GM21528 (cell line): ENCODE results near the gene TSPAN6.

ENCODE experiments used
- ATAC-seq: cut with Tn5 transposase; IDR thresholded peaks from one replicate; pipeline ENCODE4 v1.9.1; 2021; ENCODE audit warnings: mild to moderate bottlenecking, moderate library complexity; ENCODE audit not compliant: unreplicated experiment, low FRiP score

The TSPAN6 gene

DNA sequence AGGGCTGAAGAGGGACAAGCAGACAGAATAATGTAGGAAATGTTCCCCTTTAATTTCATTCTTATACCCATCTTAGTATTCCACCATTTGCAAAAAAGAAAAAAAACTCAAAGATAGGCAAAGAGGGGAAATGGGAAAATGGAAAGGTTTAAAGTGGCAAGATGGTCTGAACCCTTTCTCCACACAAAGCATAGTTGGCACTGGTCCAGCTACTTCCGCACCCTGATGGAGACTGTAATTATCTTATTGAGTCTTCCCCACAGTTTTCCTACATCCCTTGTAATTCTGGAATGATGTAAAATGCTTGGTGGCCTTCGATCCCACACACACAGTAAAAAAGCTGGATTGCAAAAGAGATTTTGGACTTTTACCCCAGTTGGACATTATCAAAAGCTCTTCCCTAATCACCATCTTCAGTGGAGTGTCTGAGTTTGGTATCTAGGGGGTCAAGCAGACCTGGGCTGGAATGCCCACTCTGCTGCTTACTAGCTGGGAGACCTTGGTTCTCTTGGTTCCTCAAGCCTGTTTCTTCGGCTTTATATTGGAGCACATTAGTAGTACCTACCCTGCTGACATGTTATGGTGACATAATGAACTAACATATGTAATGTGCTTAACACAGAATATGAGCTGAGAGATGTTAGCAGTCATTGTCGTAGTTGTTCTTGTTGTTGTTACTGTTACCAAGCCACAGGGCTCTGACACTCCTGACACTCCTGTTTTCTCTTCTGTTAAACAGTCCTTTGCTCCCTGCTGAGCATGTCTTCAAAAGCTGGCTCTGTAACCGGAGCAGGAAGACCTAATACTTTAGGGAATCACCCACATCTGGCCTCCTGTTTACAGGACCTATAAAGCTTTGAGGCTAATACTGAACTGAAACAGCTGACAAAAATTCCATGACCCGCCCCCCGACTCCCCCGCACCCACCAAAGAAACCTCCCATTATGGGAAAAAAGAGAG is 12.1 kb upstream of the TSPAN6 start:
- ATAC-seq, result no peak

DNA sequence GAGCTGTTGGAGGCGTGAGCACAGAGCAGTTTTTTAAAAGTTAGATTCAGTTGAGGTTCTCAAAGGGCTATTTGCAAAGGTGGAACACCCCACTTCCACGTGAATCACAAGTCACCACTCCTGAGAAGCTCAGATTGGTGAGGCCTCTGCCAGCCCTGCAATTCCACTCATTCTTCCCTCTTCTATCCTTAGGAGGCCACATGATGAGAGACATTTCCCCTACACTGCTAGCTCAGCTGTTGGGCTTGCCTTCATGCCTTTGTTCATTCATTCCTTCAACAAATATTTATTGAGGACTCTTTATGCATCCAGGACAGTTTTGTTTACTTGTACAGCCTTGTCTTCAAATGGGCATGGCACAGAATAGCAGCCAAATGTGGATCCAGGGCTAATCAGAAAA is 11.1 kb upstream of the TSPAN6 start:
- ATAC-seq, result no peak

DNA sequence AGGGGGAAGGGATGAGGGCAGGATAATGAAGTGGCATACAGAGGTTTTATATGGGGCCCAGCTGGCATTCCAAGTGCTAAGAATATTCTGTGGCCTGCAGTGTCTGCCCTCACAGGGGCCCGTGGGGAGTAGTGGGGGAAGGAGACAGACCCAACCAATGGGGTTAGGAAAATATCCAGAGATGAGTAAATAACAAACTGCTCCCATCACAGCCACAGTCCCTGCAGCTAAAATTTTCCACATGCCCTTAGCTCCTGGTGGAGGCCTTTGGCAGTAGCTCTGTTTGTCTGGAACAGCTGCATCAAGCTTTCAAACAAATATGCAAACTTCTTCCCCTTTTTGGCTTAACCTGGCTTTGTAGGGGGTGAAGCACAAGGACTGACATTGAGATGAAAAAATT is 10.5 kb upstream of the TSPAN6 start:
- ATAC-seq, result no peak

DNA sequence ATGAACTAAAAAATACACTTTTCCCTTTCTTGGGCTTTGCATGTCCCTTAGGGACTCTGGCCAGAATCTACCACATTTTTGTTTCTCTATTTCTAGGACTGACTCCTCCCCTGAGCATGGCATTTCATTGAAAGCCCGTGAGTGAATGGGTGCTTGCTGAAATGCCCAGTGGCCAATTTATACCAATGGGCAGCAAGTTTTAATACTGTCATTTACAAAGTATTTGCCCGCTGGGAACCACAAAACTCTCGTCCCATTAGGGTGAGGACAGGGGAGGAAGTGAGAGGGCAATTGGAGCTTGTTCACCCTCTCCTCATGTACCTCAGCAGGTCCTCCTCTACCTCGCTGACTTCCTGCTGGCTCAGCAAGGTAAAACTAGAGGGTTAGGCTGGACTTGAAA is 8.5 kb upstream of the TSPAN6 start:
- no peak for ATAC-seq

DNA sequence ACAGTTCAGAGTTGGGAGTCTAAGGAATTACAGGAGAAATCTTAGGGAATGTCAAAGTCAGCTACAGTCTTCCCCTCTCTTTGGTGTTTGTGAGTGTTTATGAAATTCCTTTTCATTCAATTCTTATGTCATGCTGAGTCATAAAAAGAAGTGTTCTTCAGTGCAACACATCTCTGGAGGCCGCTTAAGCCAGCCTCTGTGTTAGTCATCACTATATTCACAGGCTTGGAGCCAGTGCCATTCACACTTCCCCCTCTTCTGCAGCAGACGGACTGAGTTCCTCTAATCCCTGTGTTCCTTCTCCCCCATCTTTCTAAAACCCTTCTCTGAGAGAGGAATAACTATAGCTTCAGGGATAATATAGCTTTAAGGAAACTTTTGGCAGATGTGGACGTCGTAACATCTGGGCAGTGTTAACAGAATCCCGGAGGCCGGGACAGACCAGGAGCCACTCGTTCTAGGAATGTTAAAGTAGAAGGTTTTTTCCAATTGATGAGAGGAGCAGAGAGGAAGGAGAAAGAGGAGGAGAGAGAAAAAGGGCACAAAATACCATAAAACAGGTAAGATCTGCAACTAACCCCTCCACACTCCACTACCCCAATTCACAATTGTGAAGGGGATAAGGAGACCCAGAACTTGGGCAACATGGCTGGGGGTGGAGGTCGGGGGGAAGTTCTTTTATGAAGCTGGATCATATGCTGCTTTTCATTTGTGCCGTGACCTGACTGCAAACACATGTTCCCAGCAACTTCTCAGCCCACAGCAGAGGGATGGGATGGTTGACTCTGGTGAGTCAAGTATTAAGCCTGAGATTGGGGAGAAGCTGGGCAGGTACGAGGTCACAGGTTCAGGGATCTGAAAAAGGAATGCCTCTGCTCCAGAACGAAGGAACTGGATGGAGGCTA is 7.6 kb upstream of the TSPAN6 start, which contains the start of gene SRPX2:
TSS of gene SRPX2 (plus strand) at position 244 of the 905 bp plus-strand sequence. CDS start 2,124 bp downstream, outside the sequence.
- no peak for ATAC-seq

DNA sequence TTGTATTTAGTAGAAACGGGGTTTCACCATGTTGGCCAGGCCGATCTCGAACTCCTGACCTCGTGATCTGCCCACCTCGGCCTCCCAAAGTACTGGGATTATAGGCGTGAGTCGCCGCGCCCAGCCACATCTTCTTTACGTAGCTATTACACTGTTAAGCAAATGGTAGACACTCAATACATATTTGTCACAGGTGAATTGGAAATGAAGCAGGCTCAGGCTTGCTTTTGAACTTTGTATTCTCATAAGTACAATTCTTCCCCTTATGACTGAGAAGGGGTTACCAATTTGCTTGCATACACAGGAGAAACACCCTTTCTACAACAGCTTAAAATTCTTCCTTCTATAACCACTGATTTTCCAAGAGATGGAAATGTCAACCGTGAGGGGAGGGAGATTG is 6.6 kb upstream of the TSPAN6 start:
- no peak for ATAC-seq

DNA sequence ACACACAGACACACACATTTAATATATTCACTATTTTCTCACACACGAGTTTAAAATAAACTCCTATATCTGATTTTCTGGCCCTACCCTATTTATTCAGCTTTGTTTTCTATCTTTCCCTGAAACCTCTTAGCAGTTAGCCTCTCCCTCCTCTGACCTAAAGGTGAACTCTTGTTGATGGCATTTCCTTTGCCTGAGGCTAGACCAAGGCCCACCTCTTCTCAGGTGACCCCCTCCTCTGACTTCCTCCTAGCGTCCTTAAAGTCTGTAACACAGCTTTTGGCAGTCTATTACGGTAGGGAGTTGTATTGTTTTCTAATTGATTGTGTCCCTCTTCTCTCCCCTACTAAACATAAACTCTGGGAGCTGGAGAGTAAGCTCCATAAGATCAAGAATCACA is 5.7 kb upstream of the TSPAN6 start:
- ATAC-seq, result no peak

DNA sequence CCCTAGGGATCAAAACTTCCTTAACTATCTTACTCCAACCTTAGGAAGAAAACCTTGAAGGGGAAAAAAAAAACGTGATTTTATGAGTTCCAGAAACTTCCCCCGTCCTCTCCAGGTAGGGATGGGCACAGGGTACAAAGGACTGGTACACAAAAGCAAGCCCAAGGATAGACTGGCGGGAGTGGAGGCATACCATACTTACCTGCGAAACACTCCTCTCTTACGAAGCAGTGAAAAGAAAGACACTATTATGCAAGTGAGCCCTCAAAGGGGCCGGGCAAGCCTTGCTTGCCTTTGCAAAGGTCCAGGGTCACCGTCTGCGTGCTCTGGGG is 651 bp downstream of the TSPAN6 start:
- no peak for ATAC-seq

DNA sequence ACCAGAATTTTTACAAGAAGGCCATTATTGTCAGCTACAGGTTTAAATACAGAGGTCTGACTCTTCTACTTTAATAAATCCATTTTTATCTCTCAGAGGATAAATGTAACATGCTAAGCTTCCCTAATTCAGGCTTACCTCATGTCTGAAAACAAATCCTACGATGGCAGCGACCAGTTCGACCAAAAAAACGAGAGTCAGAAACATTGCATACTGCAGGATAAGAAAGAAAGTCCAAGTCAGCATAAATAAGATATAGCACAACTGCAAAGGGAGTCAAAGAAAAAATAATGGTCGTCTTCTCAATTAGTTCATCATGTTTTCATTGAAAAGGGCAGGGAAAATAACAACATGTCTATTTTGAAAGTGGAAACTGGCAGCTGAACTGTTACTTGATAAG is 1.6 kb downstream of the TSPAN6 start:
- no peak for ATAC-seq

DNA sequence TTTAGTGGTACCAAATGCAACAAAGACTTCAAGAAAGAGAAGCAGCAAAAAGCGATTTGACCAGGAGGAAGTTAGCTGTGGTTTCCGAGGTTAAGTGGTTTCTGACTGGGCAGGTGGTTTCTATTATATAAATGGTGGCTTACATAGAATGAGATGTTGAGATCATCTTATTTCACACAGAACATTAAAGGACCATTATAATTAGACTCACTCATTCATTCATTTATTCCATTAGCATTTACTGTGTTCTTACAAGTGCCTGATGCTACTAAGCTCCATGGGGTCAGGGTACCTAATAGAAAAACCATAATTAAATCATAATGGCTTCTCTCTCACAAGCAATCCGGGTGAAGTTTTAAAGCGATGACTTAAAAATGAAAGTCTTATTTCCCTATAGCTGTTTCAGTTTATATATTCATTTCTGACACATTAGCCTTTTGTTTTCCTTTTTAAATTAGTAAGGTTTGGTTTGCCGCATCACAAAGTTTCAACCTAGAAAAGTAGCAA is 10.6 kb downstream of the TSPAN6 start:
- ATAC-seq, result peak; percentile 97

DNA sequence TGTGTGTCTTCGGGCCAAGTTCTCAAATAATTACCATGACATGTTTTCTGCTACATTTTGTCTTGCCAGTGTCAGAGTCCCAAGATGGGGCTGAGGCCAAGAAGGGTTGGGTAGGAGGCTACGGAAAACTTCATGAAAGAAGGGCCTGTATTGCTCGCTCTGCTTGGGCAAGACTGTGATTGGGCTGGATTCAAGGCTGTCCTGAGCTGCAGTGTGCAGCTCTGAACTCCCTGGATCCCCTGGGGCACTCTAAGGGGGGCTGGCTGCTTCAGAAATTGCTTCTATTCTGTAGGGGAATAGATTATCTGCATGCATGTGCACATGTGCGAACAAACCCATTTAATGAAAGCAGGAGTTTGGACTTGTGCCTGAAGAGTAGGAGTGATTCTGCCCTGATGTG is 13.6 kb downstream of the TSPAN6 start:
- no peak for ATAC-seq

DNA sequence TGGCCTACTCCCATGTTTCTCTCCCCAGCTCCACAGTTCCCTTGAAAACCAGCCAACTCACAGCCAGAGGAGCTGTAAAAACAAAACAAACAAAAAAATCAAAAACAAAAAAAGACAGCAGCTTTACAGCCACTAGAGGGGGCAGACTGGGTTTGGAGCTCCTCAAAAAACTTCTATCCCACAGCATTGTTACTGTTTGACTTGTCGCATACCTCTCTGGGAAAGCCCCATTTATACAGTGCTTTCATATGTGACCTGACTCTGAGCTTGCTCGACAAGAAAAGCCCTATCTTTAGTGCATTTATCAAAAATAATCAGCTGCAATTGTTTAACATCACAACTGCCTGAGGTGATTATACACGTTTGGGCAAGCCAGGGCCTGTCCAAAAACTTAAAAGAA is 21.6 kb downstream of the TSPAN6 start:
- peak; percentile 94 for ATAC-seq

DNA sequence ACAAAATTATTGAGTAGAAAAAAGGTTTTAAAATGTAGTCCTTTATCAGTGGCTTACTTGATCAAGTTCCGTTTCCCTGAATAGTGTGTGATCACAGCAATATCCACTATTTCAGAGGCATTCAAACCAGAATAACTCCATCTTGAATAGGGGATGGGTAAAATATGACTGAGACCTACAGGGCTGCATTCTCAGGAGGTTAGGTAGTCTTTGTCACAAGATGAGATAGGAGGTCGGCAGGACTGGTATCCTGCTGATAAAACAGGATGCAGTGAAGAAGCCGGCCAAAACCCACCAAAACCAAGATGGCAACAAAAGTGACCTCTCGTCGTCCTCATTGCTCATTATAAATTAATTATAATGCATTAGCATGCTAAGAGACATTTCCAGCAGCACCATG is 24.7 kb downstream of the TSPAN6 start:
- ATAC-seq, result no peak

DNA sequence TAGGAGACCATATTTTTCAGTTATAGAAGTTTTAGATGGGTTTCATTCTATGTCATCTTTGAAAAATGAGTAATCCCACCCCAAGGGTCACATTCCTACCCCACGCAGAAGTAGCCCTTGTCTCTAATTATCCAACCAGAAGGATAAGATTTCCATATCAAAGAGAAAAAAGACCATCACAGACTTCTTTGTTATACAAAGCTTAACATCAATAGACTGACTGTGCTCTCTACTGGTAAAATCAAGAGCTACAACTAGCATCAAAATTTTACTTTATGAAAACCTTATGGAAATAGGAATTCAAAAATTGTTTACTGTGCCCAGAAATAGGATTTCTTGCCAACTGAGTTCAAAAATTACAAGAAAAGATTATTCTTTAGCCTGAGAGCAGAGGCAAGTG is 27.0 kb downstream of the TSPAN6 start:
- no peak for ATAC-seq

DNA sequence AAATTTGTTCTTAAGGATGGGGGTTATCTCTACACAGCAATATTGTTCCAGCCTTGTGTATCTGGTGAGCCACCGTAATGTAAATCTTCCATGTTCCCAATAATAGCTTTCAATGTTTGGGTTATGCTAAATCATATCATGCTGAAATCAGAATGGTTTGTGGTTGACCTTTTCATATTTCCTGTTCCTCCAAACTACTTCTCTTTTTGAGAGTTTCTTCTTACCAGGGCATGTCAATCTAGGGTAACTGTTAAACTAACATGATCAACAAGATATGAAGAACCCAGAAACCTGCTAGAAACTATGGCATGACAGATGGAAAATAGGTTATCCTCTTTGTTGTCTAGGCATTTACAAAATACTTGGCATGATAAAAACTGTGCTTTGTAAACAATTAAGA is 29.9 kb downstream of the TSPAN6 start:
- ATAC-seq, result no peak

DNA sequence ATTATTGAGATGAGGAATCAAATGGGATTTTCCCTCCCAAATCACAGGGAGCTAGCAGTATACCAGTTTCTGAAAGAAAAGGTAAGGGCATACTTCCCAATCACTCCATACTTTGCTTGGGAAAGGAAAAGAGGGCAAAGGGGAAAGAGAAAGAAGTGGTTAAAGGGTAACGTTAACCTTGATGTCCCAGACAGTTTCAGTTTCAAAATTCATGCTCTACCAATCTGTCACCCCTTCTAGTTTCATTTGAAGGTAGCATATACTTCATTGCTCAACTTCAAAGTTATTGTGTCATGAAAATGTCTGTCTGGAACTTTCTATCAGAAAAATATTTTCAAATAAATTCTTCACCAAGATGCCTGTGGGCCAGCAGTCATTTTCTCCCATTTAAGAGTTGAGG is 35.8 kb downstream of the TSPAN6 start:
- ATAC-seq, result no peak

DNA sequence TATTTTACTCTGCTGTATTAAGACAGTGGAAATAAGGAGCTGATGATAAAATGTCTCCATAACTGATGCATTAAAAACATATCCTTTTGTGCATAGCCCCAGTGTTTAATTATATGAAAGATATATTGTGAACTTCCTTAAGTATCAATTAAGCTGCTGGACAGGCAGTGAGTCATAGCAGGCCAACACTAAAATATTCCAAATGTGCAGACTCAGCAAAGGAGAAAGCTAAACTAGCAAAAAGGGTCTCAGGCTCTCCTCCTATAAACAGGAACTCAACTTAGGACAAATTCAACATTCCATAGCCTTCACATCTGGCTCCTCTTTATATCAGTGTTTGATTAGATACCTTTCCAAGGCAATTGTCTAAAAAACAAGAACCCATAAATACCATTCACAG is 36.3 kb downstream of the TSPAN6 start:
- no peak for ATAC-seq

DNA sequence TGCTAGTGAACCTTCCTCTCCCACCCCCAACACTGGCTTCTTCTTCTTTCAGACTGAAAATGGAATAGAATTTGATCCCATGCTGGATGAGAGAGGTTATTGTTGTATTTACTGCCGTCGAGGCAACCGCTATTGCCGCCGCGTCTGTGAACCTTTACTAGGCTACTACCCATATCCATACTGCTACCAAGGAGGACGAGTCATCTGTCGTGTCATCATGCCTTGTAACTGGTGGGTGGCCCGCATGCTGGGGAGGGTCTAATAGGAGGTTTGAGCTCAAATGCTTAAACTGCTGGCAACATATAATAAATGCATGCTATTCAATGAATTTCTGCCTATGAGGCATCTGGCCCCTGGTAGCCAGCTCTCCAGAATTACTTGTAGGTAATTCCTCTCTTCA is 37.1 kb downstream of the TSPAN6 start:
- ATAC-seq, result no peak

DNA sequence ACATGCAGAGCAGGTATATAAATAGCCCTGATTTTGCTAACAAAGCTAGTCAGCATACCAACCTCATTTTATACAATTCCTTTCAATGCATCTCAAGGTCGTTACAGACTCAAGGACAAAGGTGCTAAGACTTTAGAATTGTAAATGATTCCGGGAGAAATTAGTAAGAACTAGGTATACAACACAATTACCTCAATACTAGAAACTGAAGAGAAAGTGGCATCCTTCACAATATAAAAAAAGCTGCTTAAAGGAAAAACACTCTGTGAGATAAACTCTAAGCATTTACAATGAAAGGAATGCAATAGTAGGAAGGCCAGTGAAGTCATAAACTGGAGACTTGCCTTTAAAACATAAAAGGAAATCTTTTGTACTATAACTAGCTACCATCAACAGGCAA is 40.0 kb downstream of the TSPAN6 start:
- no peak for ATAC-seq

DNA sequence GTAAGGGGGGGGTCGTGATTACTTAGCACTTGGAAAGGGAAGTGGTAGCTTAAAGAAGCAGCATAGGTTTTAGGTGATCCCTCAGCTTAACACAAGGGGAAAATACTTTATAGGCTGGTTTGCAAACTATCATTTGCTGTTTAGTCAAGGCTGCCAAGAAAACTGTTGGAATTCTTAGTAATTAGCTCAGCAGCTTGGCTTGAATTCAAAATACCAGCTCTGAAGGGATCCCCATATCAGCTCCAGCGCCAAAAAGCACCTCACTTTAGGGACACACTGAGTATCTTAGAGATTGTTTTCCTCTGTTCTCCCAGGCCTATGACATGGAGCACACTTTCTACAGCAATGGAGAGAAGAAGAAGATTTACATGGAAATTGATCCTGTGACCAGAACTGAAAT is 43.0 kb downstream of the TSPAN6 start:
- no peak for ATAC-seq

DNA sequence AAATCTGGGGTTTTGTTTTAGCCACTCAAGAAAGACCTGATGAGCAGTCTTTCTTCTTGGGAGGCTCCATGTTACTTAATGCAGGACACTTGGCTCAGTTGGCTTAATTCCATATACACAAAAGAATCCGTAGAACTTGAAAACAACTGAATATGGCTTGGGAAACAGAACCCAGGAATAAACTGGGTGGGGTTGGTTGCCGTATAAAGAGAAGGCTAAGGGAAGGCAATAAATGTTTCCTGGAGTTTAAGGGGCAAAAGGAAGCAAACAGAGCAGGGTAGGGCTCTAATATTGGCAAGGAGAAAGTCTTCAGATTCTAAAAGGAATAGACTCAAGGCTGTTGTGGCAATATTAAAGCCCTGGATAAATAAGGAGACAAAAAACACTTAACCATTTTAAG is 43.5 kb downstream of the TSPAN6 start:
- ATAC-seq, result no peak
